ENCODE data around the gene SPATA17. TPM values are rescaled to one million over a fixed set of nuclear protein-coding genes. Genes with fewer than 3 reads are reported as not detected.

Gene SPATA17
- polyA plus RNA-seq, 2 donors: 0.04 to 0.13 TPM

DNA sequence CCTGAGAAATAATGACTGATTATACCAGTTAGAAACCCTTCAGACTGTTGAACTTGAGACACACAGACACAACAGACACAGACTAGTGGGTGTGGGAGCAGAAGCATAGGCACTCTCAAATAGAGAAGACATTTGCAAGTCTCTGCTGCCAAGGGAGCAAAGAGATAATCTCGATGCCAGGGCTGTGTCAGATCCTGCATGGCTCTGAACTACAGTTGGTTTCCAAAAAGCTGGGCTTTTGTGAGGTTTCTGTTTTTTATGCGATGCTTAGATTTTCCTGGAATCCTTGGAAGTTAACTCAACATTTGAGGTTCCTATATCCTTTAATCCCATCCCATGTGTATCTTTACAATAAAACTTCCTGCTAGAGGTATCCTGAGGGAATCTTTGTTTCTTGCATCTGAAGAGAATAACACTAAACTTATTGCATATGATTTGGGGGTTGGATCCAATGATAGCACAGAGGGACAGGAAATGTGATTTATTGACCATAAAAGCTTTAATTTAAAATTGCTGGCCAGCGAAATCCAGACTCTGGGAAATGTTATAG lies 236.4 kb downstream of the SPATA17 start:
- Histone ChIP-seq H3K27me3 (ENCODE audit: control insufficient read depth in 1 of 2, insufficient read depth in 2 of 2, low read length in 2 of 2) (no peaks in the 10 kb centered on the region), H3K4me1 (ENCODE audit: control insufficient read depth in 2 of 2, insufficient read depth in 2 of 2, low read length in 1 of 2) (no peaks in the 10 kb centered on the region), H3K36me3 (ENCODE audit: control insufficient read depth in 2 of 2, insufficient read depth in 2 of 2, low read length in 1 of 2) (no peaks in the 10 kb centered on the region), H3K4me3 (ENCODE audit: low read depth in 1 of 2, low read length in 2 of 2) (no peak overlapping the region), H3K9me3 (ENCODE audit: control insufficient read depth in 2 of 2, insufficient read depth in 1 of 2, low read depth in 1 of 2, low read length in 1 of 2) (no peaks in the 10 kb centered on the region), H3K27ac (ENCODE audit: low read depth in 2 of 2, low read length in 1 of 2) (no peak overlapping the region)
- WGBS, 2 donors: 61 to 74% methylated on average over 3 of the region's 3 CpGs

DNA sequence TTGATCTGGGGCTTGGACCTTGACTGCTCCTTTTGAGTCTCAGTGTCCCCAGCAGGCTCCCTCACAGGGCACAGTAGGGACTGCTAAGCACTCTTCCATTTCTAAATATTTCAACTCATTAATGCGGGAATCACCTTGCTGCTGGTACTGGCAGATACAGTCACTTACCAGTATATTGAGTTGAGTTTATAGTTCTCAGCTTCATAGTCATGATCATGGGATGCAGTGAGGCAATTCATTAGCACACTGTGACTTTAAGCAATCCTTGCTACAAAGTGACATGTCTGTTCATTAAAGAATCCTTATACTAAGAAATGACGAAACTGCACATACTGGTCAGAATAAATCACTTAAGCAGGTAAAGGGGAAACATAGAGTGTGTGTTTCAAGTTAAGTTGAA lies 240.8 kb downstream of the SPATA17 start:
- Histone ChIP-seq H3K9me3 (ENCODE audit: control insufficient read depth in 2 of 2, insufficient read depth in 1 of 2, low read depth in 1 of 2, low read length in 1 of 2) (no peaks in the 10 kb centered on the region), H3K27me3 (ENCODE audit: control insufficient read depth in 1 of 2, insufficient read depth in 2 of 2, low read length in 2 of 2) (no peaks in the 10 kb centered on the region), H3K4me1 (ENCODE audit: control insufficient read depth in 2 of 2, insufficient read depth in 2 of 2, low read length in 1 of 2) (no peaks in the 10 kb centered on the region), H3K4me3 (ENCODE audit: low read depth in 1 of 2, low read length in 2 of 2) (no peak overlapping the region), H3K36me3 (ENCODE audit: control insufficient read depth in 2 of 2, insufficient read depth in 2 of 2, low read length in 1 of 2) (no peaks in the 10 kb centered on the region), H3K27ac (ENCODE audit: low read depth in 2 of 2, low read length in 1 of 2) (no peak overlapping the region)
- 81 to 85% methylated on average over 2 of the region's 2 CpGs for WGBS, 2 donors

DNA sequence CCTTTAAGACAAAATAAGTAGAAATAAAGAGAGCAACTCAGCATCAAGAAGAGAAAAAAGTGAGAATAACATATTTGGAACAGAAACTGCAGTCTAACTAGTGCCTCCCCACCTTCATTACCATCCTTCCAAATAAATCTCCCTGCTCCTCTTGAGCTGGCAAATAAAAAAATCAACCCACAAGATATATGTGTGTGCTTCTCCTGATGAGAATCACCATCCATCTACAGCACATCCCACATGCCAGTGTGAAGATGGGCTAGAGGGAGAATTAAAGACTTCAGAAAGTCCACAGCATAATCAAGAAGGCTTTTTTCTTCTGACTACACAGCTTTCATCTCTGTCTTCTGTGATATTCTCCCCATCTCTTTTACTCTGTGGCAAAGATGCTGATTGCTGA lies 244.1 kb downstream of the SPATA17 start:
- no peaks in the 10 kb centered on the region for H3K4me1 ChIP-seq (ENCODE audit: control insufficient read depth in 2 of 2, insufficient read depth in 2 of 2, low read length in 1 of 2)
- H3K9me3 ChIP-seq (ENCODE audit: control insufficient read depth in 2 of 2, insufficient read depth in 1 of 2, low read depth in 1 of 2, low read length in 1 of 2): no peaks in the 10 kb centered on the region

DNA sequence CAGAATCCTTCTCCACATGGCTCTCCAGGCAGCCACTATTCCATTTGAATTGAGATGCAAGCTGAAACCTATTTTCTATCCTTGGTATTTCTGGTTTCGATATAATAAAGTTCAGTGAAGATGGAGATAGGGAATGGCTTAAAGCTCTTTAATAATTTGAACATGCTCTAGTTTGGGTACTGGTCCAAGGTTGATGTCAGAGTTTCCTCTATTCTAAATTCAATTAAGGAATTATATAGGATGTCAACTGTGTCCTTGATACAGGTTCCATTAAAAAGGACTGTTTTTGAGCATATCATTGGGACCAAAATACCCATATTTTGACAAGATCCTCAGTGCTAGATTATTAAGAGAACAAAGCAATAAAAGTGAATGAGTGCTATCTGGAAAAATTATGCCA lies 245.3 kb downstream of the SPATA17 start:
- WGBS, 2 donors: 88 to 93% methylated on average over 1 of the region's 1 CpG
- H3K9me3 ChIP-seq (ENCODE audit: control insufficient read depth in 2 of 2, insufficient read depth in 1 of 2, low read depth in 1 of 2, low read length in 1 of 2): no peaks in the 10 kb centered on the region
- no peaks in the 10 kb centered on the region for H3K4me1 ChIP-seq (ENCODE audit: control insufficient read depth in 2 of 2, insufficient read depth in 2 of 2, low read length in 1 of 2)
- no peak overlapping the region for H3K4me3 ChIP-seq (ENCODE audit: low read depth in 1 of 2, low read length in 2 of 2)
- no peaks in the 10 kb centered on the region for H3K36me3 ChIP-seq (ENCODE audit: control insufficient read depth in 2 of 2, insufficient read depth in 2 of 2, low read length in 1 of 2)
- no peak overlapping the region for H3K27ac ChIP-seq (ENCODE audit: low read depth in 2 of 2, low read length in 1 of 2)
- no peaks in the 10 kb centered on the region for H3K27me3 ChIP-seq (ENCODE audit: control insufficient read depth in 1 of 2, insufficient read depth in 2 of 2, low read length in 2 of 2)

More for the DNA sequence above, 244.1 kb downstream of the SPATA17 start:
- no peak overlapping the region for H3K27ac ChIP-seq (ENCODE audit: low read depth in 2 of 2, low read length in 1 of 2)
- H3K27me3 ChIP-seq (ENCODE audit: control insufficient read depth in 1 of 2, insufficient read depth in 2 of 2, low read length in 2 of 2): no peaks in the 10 kb centered on the region
- H3K36me3 ChIP-seq (ENCODE audit: control insufficient read depth in 2 of 2, insufficient read depth in 2 of 2, low read length in 1 of 2): no peaks in the 10 kb centered on the region
- no peak overlapping the region for H3K4me3 ChIP-seq (ENCODE audit: low read depth in 1 of 2, low read length in 2 of 2)

DNA sequence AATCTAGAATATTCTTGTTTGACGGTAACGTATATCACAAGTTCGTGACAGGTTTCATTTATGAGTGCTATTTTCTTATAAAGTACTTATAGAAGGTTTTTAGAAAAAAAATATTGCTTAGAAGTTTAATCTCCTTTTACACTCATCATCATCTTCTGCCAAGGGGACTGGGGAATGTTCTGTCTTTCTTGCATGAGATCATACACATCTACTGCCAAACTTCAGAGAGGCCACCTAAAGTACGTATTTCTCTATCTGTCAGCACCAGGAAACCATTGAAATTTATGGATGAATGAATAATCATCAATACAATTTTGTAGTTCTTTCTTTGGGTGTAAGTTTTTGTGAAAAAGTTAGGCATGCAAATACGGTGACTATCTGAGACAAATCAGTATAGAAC lies 245.8 kb downstream of the SPATA17 start:
- 70 to 83% methylated on average over 5 of the region's 5 CpGs for WGBS, 2 donors
- H3K4me1 ChIP-seq (ENCODE audit: control insufficient read depth in 2 of 2, insufficient read depth in 2 of 2, low read length in 1 of 2): no peaks in the 10 kb centered on the region
- no peaks in the 10 kb centered on the region for H3K27me3 ChIP-seq (ENCODE audit: control insufficient read depth in 1 of 2, insufficient read depth in 2 of 2, low read length in 2 of 2)
- H3K9me3 ChIP-seq (ENCODE audit: control insufficient read depth in 2 of 2, insufficient read depth in 1 of 2, low read depth in 1 of 2, low read length in 1 of 2): no peaks in the 10 kb centered on the region
- H3K27ac ChIP-seq (ENCODE audit: low read depth in 2 of 2, low read length in 1 of 2): no peak overlapping the region
- no peaks in the 10 kb centered on the region for H3K36me3 ChIP-seq (ENCODE audit: control insufficient read depth in 2 of 2, insufficient read depth in 2 of 2, low read length in 1 of 2)
- no peak overlapping the region for H3K4me3 ChIP-seq (ENCODE audit: low read depth in 1 of 2, low read length in 2 of 2)

DNA sequence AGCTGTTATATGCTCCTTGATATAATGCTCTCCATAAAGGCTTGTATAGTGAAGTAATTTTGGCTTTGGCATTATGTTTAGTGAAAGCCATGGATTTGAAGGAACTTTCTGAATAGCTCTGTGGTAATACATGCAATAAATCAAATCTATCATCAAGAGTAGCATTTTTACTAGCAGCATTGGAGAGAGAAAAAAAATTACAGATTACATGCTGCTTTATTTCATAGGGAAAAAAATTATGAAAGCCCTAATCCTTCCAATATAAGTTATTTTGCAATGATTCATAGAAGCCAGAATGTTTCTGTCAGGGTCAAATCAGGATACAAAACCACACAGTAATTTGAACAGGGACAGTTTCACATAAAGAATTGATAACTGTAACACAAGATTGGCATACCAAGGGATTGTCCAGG lies 250.0 kb downstream of the SPATA17 start:
- no peaks in the 10 kb centered on the region for H3K9me3 ChIP-seq (ENCODE audit: control insufficient read depth in 2 of 2, insufficient read depth in 1 of 2, low read depth in 1 of 2, low read length in 1 of 2)
- H3K27me3 ChIP-seq (ENCODE audit: control insufficient read depth in 1 of 2, insufficient read depth in 2 of 2, low read length in 2 of 2): no peaks in the 10 kb centered on the region
- no peaks in the 10 kb centered on the region for H3K36me3 ChIP-seq (ENCODE audit: control insufficient read depth in 2 of 2, insufficient read depth in 2 of 2, low read length in 1 of 2)
- H3K27ac ChIP-seq (ENCODE audit: low read depth in 2 of 2, low read length in 1 of 2): no peak overlapping the region
- no peaks in the 10 kb centered on the region for H3K4me1 ChIP-seq (ENCODE audit: control insufficient read depth in 2 of 2, insufficient read depth in 2 of 2, low read length in 1 of 2)
- no peak overlapping the region for H3K4me3 ChIP-seq (ENCODE audit: low read depth in 1 of 2, low read length in 2 of 2)

DNA sequence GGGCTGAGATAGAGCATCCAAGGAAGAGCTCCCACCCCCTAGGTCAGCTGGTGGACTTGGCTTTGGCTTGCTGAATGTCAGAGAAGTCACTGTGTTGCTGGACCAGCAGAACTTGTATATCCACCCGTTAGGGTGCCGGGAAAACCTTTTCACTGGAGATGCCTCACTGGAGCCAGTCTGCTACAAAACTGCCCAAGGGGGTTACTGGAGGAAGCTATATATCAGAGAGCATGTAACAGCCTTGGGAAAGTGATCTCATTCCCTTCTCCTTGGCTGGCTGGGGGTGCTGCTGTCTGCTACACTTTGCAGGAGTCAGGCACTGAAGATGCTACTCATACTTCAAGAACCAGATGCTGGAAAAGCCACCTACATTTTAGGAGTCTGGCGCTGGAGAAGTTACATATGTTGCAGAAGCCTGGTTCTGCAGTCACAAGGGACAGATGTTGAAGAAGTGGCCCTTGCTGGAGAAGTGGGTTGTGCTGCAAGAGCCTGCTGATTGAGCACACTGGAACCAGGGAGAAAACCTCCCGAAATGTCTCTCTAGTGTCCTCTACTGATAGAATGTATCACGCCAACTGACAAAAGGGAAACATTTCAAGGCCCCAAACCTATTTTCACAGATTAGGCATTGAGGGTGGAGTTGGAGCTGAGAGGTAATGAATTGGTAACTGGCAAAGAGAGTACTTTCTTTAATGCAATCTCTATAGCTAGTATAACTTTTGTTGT lies 250.6 kb downstream of the SPATA17 start:
- WGBS, 2 donors: 68 to 72% methylated on average over 5 of the region's 5 CpGs
- no peaks in the 10 kb centered on the region for H3K4me1 ChIP-seq (ENCODE audit: control insufficient read depth in 2 of 2, insufficient read depth in 2 of 2, low read length in 1 of 2)
- H3K9me3 ChIP-seq (ENCODE audit: control insufficient read depth in 2 of 2, insufficient read depth in 1 of 2, low read depth in 1 of 2, low read length in 1 of 2): no peaks in the 10 kb centered on the region
- H3K4me3 ChIP-seq (ENCODE audit: low read depth in 1 of 2, low read length in 2 of 2): no peak overlapping the region
- no peaks in the 10 kb centered on the region for H3K36me3 ChIP-seq (ENCODE audit: control insufficient read depth in 2 of 2, insufficient read depth in 2 of 2, low read length in 1 of 2)
- H3K27ac ChIP-seq (ENCODE audit: low read depth in 2 of 2, low read length in 1 of 2): no peak overlapping the region
- no peaks in the 10 kb centered on the region for H3K27me3 ChIP-seq (ENCODE audit: control insufficient read depth in 1 of 2, insufficient read depth in 2 of 2, low read length in 2 of 2)

DNA sequence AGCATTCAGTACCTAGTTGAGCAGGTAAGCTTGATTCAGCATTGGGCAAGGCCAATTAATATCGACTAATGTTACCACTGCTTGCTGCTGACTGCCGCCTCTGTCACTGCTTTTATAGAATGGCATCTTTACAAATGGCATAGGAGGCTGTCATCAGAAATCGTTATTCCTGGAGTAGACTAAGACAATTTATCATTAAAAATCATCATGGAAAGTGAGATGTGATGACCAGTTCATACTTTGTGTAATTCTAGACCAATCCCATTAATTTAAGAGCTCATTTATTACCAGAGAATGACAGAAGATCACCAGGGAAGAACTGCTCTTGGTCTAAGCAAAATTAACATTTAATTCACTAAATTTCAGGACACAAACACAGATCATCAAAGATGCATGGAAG lies 254.0 kb downstream of the SPATA17 start:
- no peaks in the 10 kb centered on the region for H3K36me3 ChIP-seq (ENCODE audit: control insufficient read depth in 2 of 2, insufficient read depth in 2 of 2, low read length in 1 of 2)
- no peak overlapping the region for H3K27ac ChIP-seq (ENCODE audit: low read depth in 2 of 2, low read length in 1 of 2)
- 78% methylated on average over 3 of the region's 3 CpGs for WGBS, 2 donors
- H3K4me1 ChIP-seq (ENCODE audit: control insufficient read depth in 2 of 2, insufficient read depth in 2 of 2, low read length in 1 of 2): no peaks in the 10 kb centered on the region
- H3K27me3 ChIP-seq (ENCODE audit: control insufficient read depth in 1 of 2, insufficient read depth in 2 of 2, low read length in 2 of 2): no peaks in the 10 kb centered on the region
- H3K4me3 ChIP-seq (ENCODE audit: low read depth in 1 of 2, low read length in 2 of 2): no peak overlapping the region
- H3K9me3 ChIP-seq (ENCODE audit: control insufficient read depth in 2 of 2, insufficient read depth in 1 of 2, low read depth in 1 of 2, low read length in 1 of 2): no peaks in the 10 kb centered on the region

DNA sequence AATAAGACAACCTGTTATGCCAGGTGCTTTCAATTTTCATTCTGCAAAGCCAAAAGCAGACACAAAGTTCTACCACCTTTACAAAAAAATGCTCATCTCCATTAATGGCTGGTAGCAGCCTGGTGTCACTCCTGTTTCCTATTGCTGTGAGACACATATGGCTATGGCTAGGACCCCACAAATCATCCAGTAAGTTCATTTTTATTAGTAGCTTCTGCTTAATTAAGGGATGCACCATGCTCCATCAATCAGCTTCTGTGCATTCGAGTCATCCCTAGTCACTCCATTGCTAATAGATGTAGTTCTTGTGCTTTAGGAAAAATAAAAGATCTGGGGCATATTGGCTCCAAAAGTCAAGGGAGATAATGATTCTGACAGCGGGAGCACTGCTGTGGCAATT lies 257.2 kb downstream of the SPATA17 start:
- no peak overlapping the region for H3K27ac ChIP-seq (ENCODE audit: low read depth in 2 of 2, low read length in 1 of 2)
- H3K36me3 ChIP-seq (ENCODE audit: control insufficient read depth in 2 of 2, insufficient read depth in 2 of 2, low read length in 1 of 2): no peaks in the 10 kb centered on the region
- no peaks in the 10 kb centered on the region for H3K27me3 ChIP-seq (ENCODE audit: control insufficient read depth in 1 of 2, insufficient read depth in 2 of 2, low read length in 2 of 2)
- no peak overlapping the region for H3K4me3 ChIP-seq (ENCODE audit: low read depth in 1 of 2, low read length in 2 of 2)
- H3K4me1 ChIP-seq (ENCODE audit: control insufficient read depth in 2 of 2, insufficient read depth in 2 of 2, low read length in 1 of 2): no peaks in the 10 kb centered on the region
- 83 to 84% methylated on average over 2 of the region's 2 CpGs for WGBS, 2 donors
- no peaks in the 10 kb centered on the region for H3K9me3 ChIP-seq (ENCODE audit: control insufficient read depth in 2 of 2, insufficient read depth in 1 of 2, low read depth in 1 of 2, low read length in 1 of 2)

DNA sequence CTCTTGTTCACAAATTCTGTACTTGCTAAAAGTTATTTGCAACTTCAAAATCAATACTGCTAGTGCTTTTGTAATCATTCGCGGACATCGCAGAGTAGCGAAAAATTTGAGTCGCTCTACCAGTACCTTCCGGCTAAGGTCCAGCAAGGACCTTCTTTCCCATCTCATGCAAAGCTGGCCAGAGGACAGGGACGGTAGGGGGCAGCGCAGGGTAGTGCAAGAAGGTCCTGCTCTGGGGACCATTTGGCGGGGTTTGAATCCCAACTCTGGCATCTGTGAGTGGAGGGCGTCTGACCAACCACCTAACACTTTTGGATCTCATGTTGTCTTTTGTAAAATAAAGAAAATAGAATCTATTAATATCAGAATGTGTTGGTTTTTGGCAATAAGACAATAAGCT lies 258.3 kb downstream of the SPATA17 start:
- Histone ChIP-seq H3K27ac (ENCODE audit: low read depth in 2 of 2, low read length in 1 of 2) (no peak overlapping the region), H3K9me3 (ENCODE audit: control insufficient read depth in 2 of 2, insufficient read depth in 1 of 2, low read depth in 1 of 2, low read length in 1 of 2) (no peaks in the 10 kb centered on the region), H3K4me1 (ENCODE audit: control insufficient read depth in 2 of 2, insufficient read depth in 2 of 2, low read length in 1 of 2) (no peaks in the 10 kb centered on the region), H3K27me3 (ENCODE audit: control insufficient read depth in 1 of 2, insufficient read depth in 2 of 2, low read length in 2 of 2) (no peaks in the 10 kb centered on the region), H3K4me3 (ENCODE audit: low read depth in 1 of 2, low read length in 2 of 2) (no peak overlapping the region), H3K36me3 (ENCODE audit: control insufficient read depth in 2 of 2, insufficient read depth in 2 of 2, low read length in 1 of 2) (no peaks in the 10 kb centered on the region)
- WGBS, 2 donors: 60 to 63% methylated on average over 10 of the region's 10 CpGs

Measured in esophagus (tissue), 2 donors.